NT2/D1 (cell line): ENCODE measurements around the gene RTP2.

Experiments used
- YY1 ChIP-seq: IDR thresholded peaks from 2 replicates; pipeline ENCODE4 v1.6.1; 2011; ENCODE audit not compliant: insufficient read length, insufficient read depth
- ZNF274 ChIP-seq: IDR thresholded peaks from 2 replicates; pipeline ENCODE4 v1.6.1; 2011; ENCODE audit warnings: mild to moderate bottlenecking, low read depth, low read length

- TF ChIP-seq ZNF274 = no peak
- TF ChIP-seq YY1 = no peak
These were observed 47.7 kb upstream of the RTP2 start for GRCh38 chr3:187750006-187750512.
